Measurements from ENCODE around the gene ZFHX3.

GRCh38 chr16:73047536-73048291, at the start of gene ZFHX3:
- no peak for TF ChIP-seq EZH2 (IDR thresholded peaks at IDR 0.05; ENCODE audit: borderline replicate concordance, insufficient read depth, low read length, poor library complexity, severe bottlenecking)
- no peak for TF ChIP-seq RAD21 (conservative IDR thresholded peaks at IDR 0.05)

Measured in neural cell (in vitro differentiated cells).